Chondrocyte (in vitro differentiated cells): Measurements from ENCODE around the gene BLTP3B. TPM values are rescaled to one million over a fixed set of nuclear protein-coding genes. Genes with fewer than 3 reads are reported as not detected.
"Not testable (repeated sequence)": the region's sequence is repeated elsewhere in the genome, so short reads cannot be mapped to it uniquely, and the experiment has no call there.

Source experiments
- DNase-seq: peaks from one replicate; pipeline ENCODE4 v3.0.0; 2021; ENCODE audit warnings: mixed read lengths, low spot score
- H3K27ac Mint-ChIP-seq: one replicate; pipeline ENCODE4 v1.8.0; 2021; ENCODE audit warnings: mild to moderate bottlenecking, moderate library complexity, mixed read lengths; ENCODE audit not compliant: unreplicated experiment
- H3K27me3 Mint-ChIP-seq: 2 replicates; pipeline ENCODE4 v1.8.0; 2021; ENCODE audit warnings: low read depth, mixed read lengths
- H3K36me3 Mint-ChIP-seq: 2 replicates; pipeline ENCODE4 v1.8.0; 2021; ENCODE audit warnings: low read depth, mixed read lengths
- H3K4me1 Mint-ChIP-seq: 2 replicates; pipeline ENCODE4 v1.8.0; 2021; ENCODE audit warnings: low read depth, mild to moderate bottlenecking, mixed read lengths
- H3K4me3 Mint-ChIP-seq: one replicate; pipeline ENCODE4 v1.8.0; 2021; ENCODE audit warnings: mild to moderate bottlenecking, moderate library complexity, mixed read lengths; ENCODE audit not compliant: unreplicated experiment
- H3K9me3 Mint-ChIP-seq: 2 replicates; pipeline ENCODE4 v1.8.0; 2021; ENCODE audit warnings: low read depth, mixed read lengths
- CTCF ChIP-seq: fragments of 200-600 bp; sonication (generic); IDR thresholded peaks from 2 replicates; pipeline ENCODE4 v1.5.0; 2021; ENCODE audit warnings: antibody characterized with exemption, mild to moderate bottlenecking, moderate library complexity
- long read RNA-seq: library from polyadenylated mRNA; stranded (forward); transcript quantifications from one replicate; pipeline ENCODE4 v2.0.0, GENCODE V29; 2021
- total RNA-seq: library from RNA; stranded (reverse); gene quantifications from 3 replicates; pipeline ENCODE4 v1.2.1, GENCODE V29; 2021

BLTP3B gene
- total RNA-seq = 13.7 to 18.7 TPM (median 13.9 TPM) in 3 replicates
- long read RNA-seq, full-length matches to known transcripts = 8 of 13 reads
- long read RNA-seq, partial matches to known transcripts = 2 of 13 reads
- long read RNA-seq, other reads (novel, unspliced or antisense) = 3 of 13 reads

- Mint-ChIP-seq H3K9me3 (no peaks in the 10 kb centered on the region), H3K27me3 (no peaks in the 10 kb centered on the region), H3K4me1 (peaks cover 25% of the 10 kb centered on the region), H3K27ac (peak within 1 kb of the TSS; percentile 96), H3K36me3 (no peaks in the 10 kb centered on the region), H3K4me3 (peak within 1 kb of the TSS; percentile 82)
- TF ChIP-seq CTCF = no peak
- no peak for DNase-seq
Observed at GRCh38 chr12:100142851-100143559, at the start of gene BLTP3B. Gene BLTP3B, minus strand, starts transcription at chr12:100142874. Its CDS starts 239 bp downstream, at chr12:100142635.

- no peak overlapping the region for H3K27ac Mint-ChIP-seq
- no peak for DNase-seq
- no peak overlapping the region for H3K4me3 Mint-ChIP-seq
- H3K27me3 Mint-ChIP-seq = peaks cover 2% of the 10 kb centered on the region
- no peak for TF ChIP-seq CTCF
- H3K36me3 Mint-ChIP-seq = no peaks in the 10 kb centered on the region
- H3K9me3 Mint-ChIP-seq = no peaks in the 10 kb centered on the region
- H3K4me1 Mint-ChIP-seq = no peaks in the 10 kb centered on the region
Observed at GRCh38 chr12:100189636-100190394, 47.1 kb upstream of the BLTP3B start.

GRCh38 chr12:100188888-100189635 lies 46.4 kb upstream of the BLTP3B start:
- not testable (repeated sequence) for DNase-seq, H3K27ac Mint-ChIP-seq, H3K4me3 Mint-ChIP-seq, H3K36me3 Mint-ChIP-seq, H3K27me3 Mint-ChIP-seq, H3K4me1 Mint-ChIP-seq, H3K9me3 Mint-ChIP-seq

- peaks cover 2% of the 10 kb centered on the region for H3K27me3 Mint-ChIP-seq
- no peak for TF ChIP-seq CTCF
- H3K4me3 Mint-ChIP-seq = no peak overlapping the region
- H3K9me3 Mint-ChIP-seq = no peaks in the 10 kb centered on the region
- no peaks in the 10 kb centered on the region for H3K36me3 Mint-ChIP-seq
- no peak for DNase-seq
- no peak overlapping the region for H3K27ac Mint-ChIP-seq
- no peaks in the 10 kb centered on the region for H3K4me1 Mint-ChIP-seq
Observed at GRCh38 chr12:100187857-100188519, 45.3 kb upstream of the BLTP3B start.

- DNase-seq = no peak
- H3K27me3 Mint-ChIP-seq = peaks cover 2% of the 10 kb centered on the region
- H3K36me3 Mint-ChIP-seq = no peaks in the 10 kb centered on the region
- H3K4me1 Mint-ChIP-seq = no peaks in the 10 kb centered on the region
- H3K4me3 Mint-ChIP-seq = no peak overlapping the region
- H3K27ac Mint-ChIP-seq = no peak overlapping the region
- no peaks in the 10 kb centered on the region for H3K9me3 Mint-ChIP-seq
- TF ChIP-seq CTCF = no peak
Observed at GRCh38 chr12:100187068-100187467, 44.4 kb upstream of the BLTP3B start.
